H1 (cell line): ENCODE results near the gene EPHA10. TPM values are rescaled to one million over a fixed set of nuclear protein-coding genes. Genes with fewer than 3 reads are reported as not detected.

ENCODE experiments used
- CHD2 ChIP-seq: IDR thresholded peaks from 2 replicates; pipeline ENCODE4 v1.6.1; 2012; ENCODE audit warnings: low read length, improper control_type of control experiment
- polyA plus RNA-seq, 7 experiments: library from polyadenylated mRNA; depleted of rRNA in 3 of 7; stranded (reverse) in 5 of 7; unstranded in 2 of 7; fragments of >200 nt in 5 of 7; fragments of 200-250 nt in 2 of 7; gene quantifications; 1 replicate in 5 of 7; 2 replicates in 1 of 7; 4 replicates in 1 of 7; pipeline versions ENCODE4 v1.2.1 to v1.2.3, GENCODE V29; 2011 to 2013; ENCODE audit warnings: missing spikeins in 2 of 7, mixed read lengths in 2 of 7
- total RNA-seq: library from RNA; stranded (reverse); fragmentation: NEBNext Ultra II Directional; extraction: Animal tissue kit (Norgen Biotek cat#: 25700); gene quantifications from 2 replicates; pipeline ENCODE4 v1.2.1, GENCODE V29; 2021
- TF ChIP-seq, protein P1 (sequence below): IDR thresholded peaks from 2 replicates; pipeline ENCODE4 v1.6.1; 2011; ENCODE audit warnings: low read length, improper control_type of control experiment

EPHA10 gene
- total and polyA plus RNA-seq, 2 of the 8 experiments (the other 6 are each of a cell fraction or from before 2014, with no cell fraction given) = 0.54 to 1.0 TPM

DNA sequence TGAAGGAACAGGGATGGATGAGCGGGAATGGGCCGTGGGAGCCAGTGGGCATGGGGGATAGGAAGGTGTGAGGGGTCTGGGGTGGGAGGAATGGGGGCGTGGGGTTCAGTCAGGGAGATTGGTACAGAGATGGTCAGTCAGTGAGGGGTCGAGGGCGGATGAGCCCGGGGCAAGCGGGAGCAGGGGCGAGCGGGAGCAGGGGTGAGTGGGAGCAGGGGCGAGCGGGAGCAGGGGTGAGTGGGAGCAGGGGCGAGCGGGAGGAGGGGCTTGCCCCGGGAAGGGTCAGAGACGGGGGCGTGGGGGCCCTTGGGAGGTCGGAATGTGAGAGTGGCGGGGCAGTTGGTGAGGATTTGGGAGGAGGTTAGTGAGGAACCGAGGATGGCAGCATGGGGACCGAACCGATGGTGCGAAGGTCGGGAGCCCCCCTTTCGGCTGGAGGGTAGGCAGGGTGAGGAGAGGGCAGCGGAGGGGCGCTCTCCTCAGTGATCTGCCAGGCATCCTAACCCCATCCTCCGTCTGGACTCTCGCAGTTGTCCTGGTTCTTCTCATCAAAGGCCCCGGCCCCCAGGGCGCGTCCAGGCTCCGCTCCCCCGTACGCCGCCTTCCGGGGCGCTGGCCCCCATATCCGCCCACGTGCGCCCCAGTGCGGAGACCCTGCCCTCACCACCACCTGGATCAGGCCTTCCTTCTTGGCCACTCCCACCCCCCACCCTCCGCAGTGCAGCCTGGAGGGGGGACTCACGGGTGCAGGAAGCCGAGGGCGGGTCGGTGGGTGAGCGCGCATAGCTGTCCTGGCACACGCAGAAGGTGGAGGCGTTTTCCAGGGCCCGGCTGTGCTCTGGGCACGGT lies 11.2 kb downstream of the EPHA10 start (continued):
- TF ChIP-seq CHD2 = no peak
- TF ChIP-seq, protein P1, sequence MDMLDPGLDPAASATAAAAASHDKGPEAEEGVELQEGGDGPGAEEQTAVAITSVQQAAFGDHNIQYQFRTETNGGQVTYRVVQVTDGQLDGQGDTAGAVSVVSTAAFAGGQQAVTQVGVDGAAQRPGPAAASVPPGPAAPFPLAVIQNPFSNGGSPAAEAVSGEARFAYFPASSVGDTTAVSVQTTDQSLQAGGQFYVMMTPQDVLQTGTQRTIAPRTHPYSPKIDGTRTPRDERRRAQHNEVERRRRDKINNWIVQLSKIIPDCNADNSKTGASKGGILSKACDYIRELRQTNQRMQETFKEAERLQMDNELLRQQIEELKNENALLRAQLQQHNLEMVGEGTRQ = no peak
